A673 (cell line): ENCODE measurements around the gene CHPF2. TPM values are rescaled to one million over a fixed set of nuclear protein-coding genes. Genes with fewer than 3 reads are reported as not detected.

Experiments
- BruUV-seq: library from RNA; stranded (reverse); fragments of 400-500 nt; replicated peaks from 2 replicates; lab custom pipeline; 2021; lab: Mats Ljungman, UMichigan
- CTCF ChIA-PET: fragments of 300-600 bp; sonication (Branson Sonifier 250); formaldehyde crosslinking; loops from one replicate; lab custom pipeline; 2022; ENCODE audit warnings: antibody characterized with exemption; lab: Charles Lee
- POLR2A ChIA-PET: fragments of 300-600 bp; sonication (Branson Sonifier 250); formaldehyde crosslinking; loops from one replicate; lab custom pipeline; 2022; ENCODE audit warnings: antibody characterized with exemption; ENCODE audit not compliant: low non-redundant PET; lab: Charles Lee
- DNase-seq: peaks from one replicate; pipeline ENCODE4 v3.0.0-alpha.2; 2015; ENCODE audit warnings: low spot score
- H3K27ac ChIP-seq: fragments of 200-600 bp; sonication (generic); 2 replicates; pipeline ENCODE4 v1.5.1; 2016; ENCODE audit warnings: mixed run types, low read depth, mild to moderate bottlenecking, mixed read lengths, antibody characterized with exemption, low read length; ENCODE audit not compliant: poor library complexity, severe bottlenecking
- H3K27me3 ChIP-seq: fragments of 200-600 bp; sonication (generic); replicated peaks from 2 replicates; pipeline ENCODE4 v1.6.1; 2017; ENCODE audit warnings: mixed run types, low read depth, mild to moderate bottlenecking, mixed read lengths, antibody characterized with exemption, low read length; ENCODE audit not compliant: insufficient read depth, poor library complexity
- H3K36me3 ChIP-seq: fragments of 200-600 bp; sonication (generic); 2 replicates; pipeline ENCODE4 v1.6.1; 2016; ENCODE audit warnings: mixed run types, mild to moderate bottlenecking, mixed read lengths, antibody characterized with exemption, low read length; ENCODE audit not compliant: insufficient read depth, poor library complexity, severe bottlenecking
- H3K4me1 ChIP-seq: fragments of 200-600 bp; sonication (generic); 2 replicates; pipeline ENCODE4 v1.6.1; 2017; ENCODE audit warnings: mixed run types, mild to moderate bottlenecking, mixed read lengths, antibody characterized with exemption, low read length; ENCODE audit not compliant: insufficient read depth, poor library complexity, severe bottlenecking
- H3K4me3 ChIP-seq: fragments of 200-600 bp; sonication (generic); 2 replicates; pipeline ENCODE4 v1.5.1; 2016; ENCODE audit warnings: low read depth, mixed run types, mild to moderate bottlenecking, mixed read lengths, low read length; ENCODE audit not compliant: poor library complexity, severe bottlenecking
- H3K9me3 ChIP-seq: fragments of 200-600 bp; sonication (generic); 2 replicates; pipeline ENCODE4 v1.6.1; 2016; ENCODE audit warnings: mixed run types, low read depth, mild to moderate bottlenecking, mixed read lengths, antibody characterized with exemption, low read length; ENCODE audit not compliant: poor library complexity, severe bottlenecking
- EZH2 ChIP-seq: fragments of 200-600 bp; sonication (generic); IDR thresholded peaks from 2 replicates; pipeline ENCODE4 v1.6.1; 2017; ENCODE audit warnings: borderline replicate concordance, low read depth, mild to moderate bottlenecking, mixed read lengths, antibody characterized with exemption, low read length; ENCODE audit not compliant: poor library complexity, severe bottlenecking
- intact Hi-C: fragments of 100-400 bp; cut with micrococcal nuclease; formaldehyde crosslinking; loops from one replicate; pipeline ENCODE4 v1.10.0; 2022; ENCODE audit not compliant: unreplicated experiment
- total RNA-seq: library from RNA; stranded (reverse); gene quantifications from 2 replicates; pipeline ENCODE4 v1.2.3, GENCODE V29; 2021
- TF ChIP-seq, protein P1 (sequence below): fragments of 300-800, 200-600 bp; sonication (generic); conservative IDR thresholded peaks from 2 replicates; pipeline ENCODE4 v1.5.1; 2017; ENCODE audit warnings: low read depth, mild to moderate bottlenecking, antibody characterized with exemption, low read length, moderate library complexity, mixed read lengths

The CHPF2 gene
- total RNA-seq, 1 experiment from 2014 or later, result 27.1 TPM

DNA sequence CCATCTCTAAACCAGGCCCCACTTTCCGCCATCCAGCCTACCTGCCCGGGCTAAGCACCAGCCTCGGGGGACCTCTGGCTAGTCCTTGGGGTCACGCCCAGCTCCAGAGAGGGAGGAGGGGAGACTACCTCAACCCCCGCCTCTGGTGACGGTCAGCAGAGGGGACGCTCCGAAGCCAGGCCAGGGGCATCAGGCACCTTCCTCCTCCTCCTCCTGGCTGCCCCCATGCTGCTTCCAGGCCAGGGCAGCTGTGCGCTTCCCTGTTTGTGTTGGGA, 20.2 kb downstream of the CHPF2 start:
- no peaks in the 10 kb centered on the region for H3K9me3 ChIP-seq
- intact Hi-C loops, result no loop called here
- TF ChIP-seq, protein P1, sequence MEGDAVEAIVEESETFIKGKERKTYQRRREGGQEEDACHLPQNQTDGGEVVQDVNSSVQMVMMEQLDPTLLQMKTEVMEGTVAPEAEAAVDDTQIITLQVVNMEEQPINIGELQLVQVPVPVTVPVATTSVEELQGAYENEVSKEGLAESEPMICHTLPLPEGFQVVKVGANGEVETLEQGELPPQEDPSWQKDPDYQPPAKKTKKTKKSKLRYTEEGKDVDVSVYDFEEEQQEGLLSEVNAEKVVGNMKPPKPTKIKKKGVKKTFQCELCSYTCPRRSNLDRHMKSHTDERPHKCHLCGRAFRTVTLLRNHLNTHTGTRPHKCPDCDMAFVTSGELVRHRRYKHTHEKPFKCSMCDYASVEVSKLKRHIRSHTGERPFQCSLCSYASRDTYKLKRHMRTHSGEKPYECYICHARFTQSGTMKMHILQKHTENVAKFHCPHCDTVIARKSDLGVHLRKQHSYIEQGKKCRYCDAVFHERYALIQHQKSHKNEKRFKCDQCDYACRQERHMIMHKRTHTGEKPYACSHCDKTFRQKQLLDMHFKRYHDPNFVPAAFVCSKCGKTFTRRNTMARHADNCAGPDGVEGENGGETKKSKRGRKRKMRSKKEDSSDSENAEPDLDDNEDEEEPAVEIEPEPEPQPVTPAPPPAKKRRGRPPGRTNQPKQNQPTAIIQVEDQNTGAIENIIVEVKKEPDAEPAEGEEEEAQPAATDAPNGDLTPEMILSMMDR, result no peak
- no peak for TF ChIP-seq EZH2
- peak overlapping the region; percentile 58 for H3K4me3 ChIP-seq
- H3K27ac ChIP-seq, result peak overlapping the region; percentile 80
- DNase-seq, result no peak
- peaks cover 36% of the 10 kb centered on the region for H3K4me1 ChIP-seq
- no peaks in the 10 kb centered on the region for H3K27me3 ChIP-seq
- ChIA-PET POLR2A (interaction anchor here (0.6 kb wide), 1 partner anchor 9 kb away, joined by 3 read pairs; no protein-coding TSS in a partner anchor), CTCF (no interaction called here)
- BruUV-seq, result no TSS peak
- no peaks in the 10 kb centered on the region for H3K36me3 ChIP-seq

GRCh38 chr7:151252961-151253711, 20.9 kb downstream of the CHPF2 start:
- no TSS peak for BruUV-seq
- Histone ChIP-seq H3K9me3 (no peaks in the 10 kb centered on the region), H3K36me3 (no peaks in the 10 kb centered on the region), H3K4me3 (no peak overlapping the region), H3K4me1 (peaks cover 34% of the 10 kb centered on the region), H3K27ac (peak overlapping the region; percentile 80), H3K27me3 (no peaks in the 10 kb centered on the region)
- intact Hi-C loops, result no loop called here
- TF ChIP-seq, protein P1, result no peak
- no peak for TF ChIP-seq EZH2
- ChIA-PET CTCF (no interaction called here), POLR2A (no interaction called here)
- DNase-seq, result no peak

DNA sequence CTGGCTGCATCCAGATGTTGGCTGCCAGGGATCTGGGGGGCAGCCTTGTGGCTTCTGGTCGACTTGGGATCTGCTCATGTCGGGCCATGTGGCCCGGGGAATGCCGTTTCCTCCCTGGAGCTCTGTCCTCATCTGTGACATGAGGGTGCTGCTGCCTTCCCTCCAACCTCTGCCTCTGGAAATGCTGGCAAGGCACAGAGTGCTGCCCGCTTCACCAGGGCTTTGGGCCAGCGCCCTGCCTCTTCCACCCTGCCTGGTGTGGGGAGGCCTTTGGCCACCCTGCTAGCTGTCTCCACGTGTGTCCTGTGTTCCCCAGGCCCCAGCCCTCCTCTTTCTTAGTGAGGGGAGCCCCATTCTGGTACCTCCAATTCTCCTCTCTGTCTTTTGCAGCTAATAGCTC, 22.0 kb downstream of the CHPF2 start:
- no peak for DNase-seq
- H3K9me3 ChIP-seq, result no peaks in the 10 kb centered on the region
- H3K27ac ChIP-seq, result no peak overlapping the region
- no peaks in the 10 kb centered on the region for H3K27me3 ChIP-seq
- ChIA-PET POLR2A (no interaction called here), CTCF (no interaction called here)
- TF ChIP-seq, protein P1, result no peak
- no peaks in the 10 kb centered on the region for H3K36me3 ChIP-seq
- intact Hi-C loops, result no loop called here
- no peak overlapping the region for H3K4me3 ChIP-seq
- BruUV-seq, result no TSS peak
- peaks cover 28% of the 10 kb centered on the region for H3K4me1 ChIP-seq
